Measurements from ENCODE around the gene TGIF2.

Gene TGIF2

GRCh38 chr20:36573103-36573797 is at the start of gene TGIF2:
TSS of gene TGIF2 (plus strand) at chr20:36573597. CDS start at chr20:36578775, 5,178 bp downstream.
- Histone ChIP-seq H3K36me3 (ENCODE audit: insufficient read depth, low read length) (no peaks in the 10 kb centered on the region), H3K9me3 (ENCODE audit: control insufficient read depth, insufficient read depth, low read length) (no peaks in the 10 kb centered on the region), H3K9ac (ENCODE audit: low read depth, low read length) (peak within 1 kb of the TSS; percentile 88), H3K4me1 (ENCODE audit: insufficient read depth, low read length) (peaks cover 20% of the 10 kb centered on the region; the same call in 1 of the 2 replicates)

GRCh38 chr20:36525620-36526365 is 47.6 kb upstream of the TGIF2 start:
- peaks cover 18% of the 10 kb centered on the region for H3K36me3 ChIP-seq (ENCODE audit: insufficient read depth, low read length)

GRCh38 chr20:36526521-36527011 is 46.8 kb upstream of the TGIF2 start:
- Histone ChIP-seq H3K36me3 (ENCODE audit: insufficient read depth, low read length) (peaks cover 18% of the 10 kb centered on the region), H3K4me1 (ENCODE audit: insufficient read depth, low read length) (no peaks in the 10 kb centered on the region), H3K9ac (ENCODE audit: low read depth, low read length) (no peak overlapping the region), H3K9me3 (ENCODE audit: control insufficient read depth, insufficient read depth, low read length) (no peaks in the 10 kb centered on the region)

More at GRCh38 chr20:36525620-36526365, 47.6 kb upstream of the TGIF2 start:
- no peaks in the 10 kb centered on the region for H3K9me3 ChIP-seq (ENCODE audit: control insufficient read depth, insufficient read depth, low read length)
- H3K9ac ChIP-seq (ENCODE audit: low read depth, low read length): no peak overlapping the region
- no peaks in the 10 kb centered on the region for H3K4me1 ChIP-seq (ENCODE audit: insufficient read depth, low read length)

DNA sequence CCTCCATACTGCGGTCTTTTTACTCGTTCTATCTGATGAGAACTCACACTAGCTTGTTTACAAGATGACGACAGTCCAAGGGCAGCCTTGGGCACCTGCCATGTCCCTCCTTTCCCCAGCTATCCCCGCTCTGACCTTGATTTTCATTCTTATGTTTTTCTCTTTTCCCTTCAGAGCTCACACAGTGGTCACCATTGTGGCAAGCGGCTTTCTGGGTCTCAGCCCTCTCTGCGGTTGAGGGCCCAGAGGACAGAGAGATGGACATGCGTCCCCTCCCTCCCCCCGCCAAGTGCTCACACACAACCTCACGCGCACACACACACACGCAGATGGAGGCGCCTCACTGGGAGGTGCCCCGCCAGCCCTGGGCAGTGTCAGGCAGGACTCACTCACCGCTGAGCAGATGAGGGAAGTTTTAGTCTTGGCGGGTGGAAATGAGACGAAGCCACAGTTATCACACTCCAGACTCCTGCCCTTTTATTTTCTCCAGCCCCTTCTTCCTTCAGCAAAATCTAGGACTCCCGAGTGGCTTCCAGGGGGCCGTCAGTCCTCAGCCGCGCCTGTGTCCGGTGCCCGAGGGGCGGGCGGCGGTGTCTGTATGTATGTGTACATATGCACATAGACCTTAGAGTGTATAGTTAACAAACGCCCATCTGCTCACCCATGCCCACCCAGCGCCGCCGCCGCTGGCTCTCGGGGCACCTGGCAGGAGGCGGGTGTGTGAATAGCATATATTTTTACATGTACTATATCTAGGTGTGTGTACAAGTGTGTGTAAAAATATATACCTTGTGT is 45.9 kb upstream of the TGIF2 start:
- peaks cover 18% of the 10 kb centered on the region for H3K36me3 ChIP-seq (ENCODE audit: insufficient read depth, low read length)
- H3K9ac ChIP-seq (ENCODE audit: low read depth, low read length): no peak overlapping the region

GRCh38 chr20:36528176-36528874 is 45.1 kb upstream of the TGIF2 start:
- H3K9ac ChIP-seq (ENCODE audit: low read depth, low read length): no peak overlapping the region
- H3K36me3 ChIP-seq (ENCODE audit: insufficient read depth, low read length): peaks cover 18% of the 10 kb centered on the region
- H3K4me1 ChIP-seq (ENCODE audit: insufficient read depth, low read length): no peaks in the 10 kb centered on the region

More for the DNA sequence above, 45.9 kb upstream of the TGIF2 start:
- Histone ChIP-seq H3K4me1 (ENCODE audit: insufficient read depth, low read length) (no peaks in the 10 kb centered on the region), H3K9me3 (ENCODE audit: control insufficient read depth, insufficient read depth, low read length) (no peaks in the 10 kb centered on the region)

DNA sequence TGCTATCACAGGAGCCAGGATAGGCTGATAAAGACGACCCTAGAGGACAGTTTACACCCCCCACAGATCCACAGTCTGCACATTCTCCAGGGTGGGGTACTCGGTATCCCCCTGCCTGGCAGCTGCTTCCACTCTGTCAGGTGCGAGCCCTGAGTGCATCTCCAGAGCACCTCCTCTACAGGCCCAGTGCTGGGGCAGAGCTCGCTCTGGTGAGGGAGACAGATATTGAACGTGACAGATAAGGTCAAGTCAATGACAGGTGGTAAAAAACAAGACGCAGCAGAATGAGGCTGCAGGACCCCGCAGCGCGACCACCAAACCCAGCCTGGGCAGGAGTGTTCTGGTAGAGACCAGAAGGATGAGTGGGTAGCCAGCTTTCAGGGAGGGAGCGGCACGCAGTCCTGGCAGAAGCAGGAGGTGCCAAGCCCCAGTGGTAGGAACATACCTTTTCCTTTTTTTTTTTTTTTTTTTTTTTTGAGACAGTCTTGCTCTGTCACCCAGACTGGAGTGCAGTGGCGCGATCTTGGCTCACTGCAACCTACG is 44.5 kb upstream of the TGIF2 start:
- Histone ChIP-seq H3K36me3 (ENCODE audit: insufficient read depth, low read length) (peaks cover 16% of the 10 kb centered on the region), H3K4me1 (ENCODE audit: insufficient read depth, low read length) (no peaks in the 10 kb centered on the region), H3K9ac (ENCODE audit: low read depth, low read length) (no peak overlapping the region), H3K9me3 (ENCODE audit: control insufficient read depth, insufficient read depth, low read length) (no peaks in the 10 kb centered on the region)

More at GRCh38 chr20:36528176-36528874, 45.1 kb upstream of the TGIF2 start:
- H3K9me3 ChIP-seq (ENCODE audit: control insufficient read depth, insufficient read depth, low read length): no peaks in the 10 kb centered on the region

GRCh38 chr20:36532388-36532787 is 41.0 kb upstream of the TGIF2 start:
- H3K9me3 ChIP-seq (ENCODE audit: control insufficient read depth, insufficient read depth, low read length): no peaks in the 10 kb centered on the region
- no peaks in the 10 kb centered on the region for H3K4me1 ChIP-seq (ENCODE audit: insufficient read depth, low read length)
- H3K9ac ChIP-seq (ENCODE audit: low read depth, low read length): no peak overlapping the region
- peaks cover under 1% of the 10 kb centered on the region; the same call in 1 of the 2 replicates for H3K36me3 ChIP-seq (ENCODE audit: insufficient read depth, low read length)

DNA sequence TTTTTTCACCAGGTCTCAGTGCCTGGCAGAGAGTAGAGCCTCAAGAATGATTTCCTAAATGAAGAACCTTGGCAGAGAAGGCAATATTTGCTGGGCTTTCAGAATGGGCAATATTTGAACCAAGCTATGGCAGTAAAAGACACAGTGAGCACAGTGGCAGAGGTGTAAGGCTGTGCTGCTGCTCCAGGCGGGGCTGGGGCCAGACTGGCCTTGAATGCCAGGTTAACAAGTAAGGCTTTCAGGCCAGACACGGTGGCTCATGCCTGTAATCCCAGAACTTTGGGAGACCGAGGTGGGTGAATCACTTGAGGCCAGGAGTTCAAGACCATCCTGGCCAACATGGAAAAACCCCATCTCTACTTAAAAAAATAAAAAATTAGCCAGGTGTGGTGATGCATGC is 40.6 kb upstream of the TGIF2 start:
- no peaks in the 10 kb centered on the region for H3K9me3 ChIP-seq (ENCODE audit: control insufficient read depth, insufficient read depth, low read length)
- no peaks in the 10 kb centered on the region for H3K4me1 ChIP-seq (ENCODE audit: insufficient read depth, low read length)
- H3K9ac ChIP-seq (ENCODE audit: low read depth, low read length): no peak overlapping the region
- H3K36me3 ChIP-seq (ENCODE audit: insufficient read depth, low read length): no peaks in the 10 kb centered on the region

- no peaks in the 10 kb centered on the region for H3K36me3 ChIP-seq (ENCODE audit: insufficient read depth, low read length)
- no peak overlapping the region for H3K9ac ChIP-seq (ENCODE audit: low read depth, low read length)
- H3K9me3 ChIP-seq (ENCODE audit: control insufficient read depth, insufficient read depth, low read length): no peaks in the 10 kb centered on the region
- peaks cover 11% of the 10 kb centered on the region for H3K4me1 ChIP-seq (ENCODE audit: insufficient read depth, low read length)
Measured at GRCh38 chr20:36538026-36538722, 35.2 kb upstream of the TGIF2 start.

GRCh38 chr20:36540551-36541211 is 32.7 kb upstream of the TGIF2 start:
- Histone ChIP-seq H3K4me1 (ENCODE audit: insufficient read depth, low read length) (peaks cover 18% of the 10 kb centered on the region), H3K36me3 (ENCODE audit: insufficient read depth, low read length) (no peaks in the 10 kb centered on the region), H3K9ac (ENCODE audit: low read depth, low read length) (peak overlapping the region; percentile 82), H3K9me3 (ENCODE audit: control insufficient read depth, insufficient read depth, low read length) (no peaks in the 10 kb centered on the region)

GRCh38 chr20:36541227-36541767 is 32.1 kb upstream of the TGIF2 start, which contains the start of gene MYL9:
TSS of gene MYL9 (plus strand) at chr20:36541519. CDS start at chr20:36544885, 3,366 bp downstream.
- peak within 1 kb of the TSS; percentile 82 for H3K9ac ChIP-seq (ENCODE audit: low read depth, low read length)

DNA sequence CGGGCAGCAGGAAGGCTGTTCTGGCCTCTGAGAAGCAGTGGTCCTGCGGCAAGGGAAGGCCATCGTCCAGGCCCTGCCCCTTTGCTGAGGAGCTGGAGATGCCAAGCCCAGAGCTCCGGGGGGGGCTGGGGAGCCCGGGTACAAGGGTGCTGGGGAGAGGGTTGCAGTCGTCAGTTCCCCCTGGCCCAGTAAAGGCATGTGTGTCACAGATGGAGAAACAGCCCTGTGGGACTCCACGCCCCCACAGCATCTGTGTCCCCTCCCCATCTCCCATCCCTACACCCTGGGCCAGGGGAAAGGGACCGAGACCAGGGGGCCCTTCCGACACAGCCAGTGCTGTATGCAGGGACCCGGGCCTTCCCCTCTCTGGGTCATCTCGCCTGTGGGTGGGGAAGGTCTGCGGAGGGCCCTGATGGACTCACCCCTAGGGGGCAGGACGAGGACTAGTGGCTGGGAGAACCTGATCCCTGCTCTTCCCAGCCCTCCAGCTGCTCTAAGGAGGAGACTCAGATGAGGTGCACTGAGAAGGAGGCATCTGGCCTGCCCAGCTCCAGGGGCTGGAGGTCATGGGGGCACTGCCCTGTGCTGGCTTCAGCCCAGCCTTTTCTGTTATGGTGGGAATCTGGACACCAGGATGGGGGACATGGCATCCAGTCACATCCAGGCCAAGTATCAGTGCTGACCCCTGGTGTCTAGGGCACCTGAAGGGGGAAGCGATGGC is 31.5 kb upstream of the TGIF2 start:
- no peaks in the 10 kb centered on the region for H3K9me3 ChIP-seq (ENCODE audit: control insufficient read depth, insufficient read depth, low read length)
- peaks cover 18% of the 10 kb centered on the region for H3K4me1 ChIP-seq (ENCODE audit: insufficient read depth, low read length)
- H3K9ac ChIP-seq (ENCODE audit: low read depth, low read length): peak overlapping the region; percentile 82
- H3K36me3 ChIP-seq (ENCODE audit: insufficient read depth, low read length): no peaks in the 10 kb centered on the region

More at GRCh38 chr20:36541227-36541767, 32.1 kb upstream of the TGIF2 start, which contains the start of gene MYL9:
- Histone ChIP-seq H3K9me3 (ENCODE audit: control insufficient read depth, insufficient read depth, low read length) (no peaks in the 10 kb centered on the region), H3K4me1 (ENCODE audit: insufficient read depth, low read length) (peaks cover 18% of the 10 kb centered on the region), H3K36me3 (ENCODE audit: insufficient read depth, low read length) (no peaks in the 10 kb centered on the region)
